ENCODE measurements around the gene NBAS. TPM values are rescaled to one million over a fixed set of nuclear protein-coding genes. Genes with fewer than 3 reads are reported as not detected.

NBAS gene
- total RNA-seq, 1 experiment from 2014 or later, result 36.3 TPM

DNA sequence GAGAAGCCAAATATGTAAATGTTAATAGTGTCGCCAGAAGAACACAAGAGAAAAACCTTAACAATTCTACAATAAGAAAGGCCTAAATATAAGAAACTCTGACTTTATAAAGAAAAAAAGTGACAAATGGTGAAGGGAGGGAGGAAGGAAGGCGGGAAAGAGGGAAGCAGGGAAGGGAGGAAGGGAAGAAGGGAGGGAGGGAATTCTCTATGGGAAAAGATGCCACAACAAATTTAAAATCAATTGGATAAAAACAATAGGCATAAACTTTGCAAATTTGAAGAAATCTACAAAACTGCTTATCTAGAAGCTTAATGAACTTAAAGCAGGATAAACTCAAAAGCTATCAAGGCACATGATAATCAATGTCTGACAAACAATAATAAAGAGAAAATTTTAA lies 16.9 kb downstream of the NBAS start:
- peaks cover 2% of the 10 kb centered on the region; the same call in 1 of the 2 replicates for H3K36me3 ChIP-seq (ENCODE audit: control insufficient read depth, insufficient read depth, low read length)
- H3K9me3 ChIP-seq (ENCODE audit: control insufficient read depth, insufficient read depth, low read depth, low read length), result no peaks in the 10 kb centered on the region
- no peaks in the 10 kb centered on the region for H3K4me1 ChIP-seq (ENCODE audit: control insufficient read depth, insufficient read depth, low read length)
- H3K4me3 ChIP-seq (ENCODE audit: low read depth in 2 of 2, low read length in 2 of 2), result no peak overlapping the region
- no TSS peak for BruUV-seq (replicated peaks)
- no peak overlapping the region for H3K27ac ChIP-seq (ENCODE audit: low read length)
- intact Hi-C loops (cut with micrococcal nuclease; ENCODE audit: unreplicated experiment) (no loop called here), in situ Hi-C loops (cut with HindIII; ENCODE audit: low pct_unique_long_range_greater_than_20kb, low sequenced_read_pairs) (no loop called here)
- no peaks in the 10 kb centered on the region for H3K27me3 ChIP-seq (ENCODE audit: control insufficient read depth, insufficient read depth, low read length)
- ChIA-PET CTCF (no interaction called here), POLR2A (no interaction called here)
- TF ChIP-seq POLR2AphosphoS5 (IDR thresholded peaks at IDR 0.05; ENCODE audit: low read depth, low read length) (no peak), SIN3A (IDR thresholded peaks at IDR 0.05; ENCODE audit: borderline replicate concordance, insufficient read depth, low read depth, low read length) (no peak), TCF7L2 (IDR thresholded peaks at IDR 0.05; ENCODE audit: low read depth, low read length) (no peak)
- TF ChIP-seq, protein P1, sequence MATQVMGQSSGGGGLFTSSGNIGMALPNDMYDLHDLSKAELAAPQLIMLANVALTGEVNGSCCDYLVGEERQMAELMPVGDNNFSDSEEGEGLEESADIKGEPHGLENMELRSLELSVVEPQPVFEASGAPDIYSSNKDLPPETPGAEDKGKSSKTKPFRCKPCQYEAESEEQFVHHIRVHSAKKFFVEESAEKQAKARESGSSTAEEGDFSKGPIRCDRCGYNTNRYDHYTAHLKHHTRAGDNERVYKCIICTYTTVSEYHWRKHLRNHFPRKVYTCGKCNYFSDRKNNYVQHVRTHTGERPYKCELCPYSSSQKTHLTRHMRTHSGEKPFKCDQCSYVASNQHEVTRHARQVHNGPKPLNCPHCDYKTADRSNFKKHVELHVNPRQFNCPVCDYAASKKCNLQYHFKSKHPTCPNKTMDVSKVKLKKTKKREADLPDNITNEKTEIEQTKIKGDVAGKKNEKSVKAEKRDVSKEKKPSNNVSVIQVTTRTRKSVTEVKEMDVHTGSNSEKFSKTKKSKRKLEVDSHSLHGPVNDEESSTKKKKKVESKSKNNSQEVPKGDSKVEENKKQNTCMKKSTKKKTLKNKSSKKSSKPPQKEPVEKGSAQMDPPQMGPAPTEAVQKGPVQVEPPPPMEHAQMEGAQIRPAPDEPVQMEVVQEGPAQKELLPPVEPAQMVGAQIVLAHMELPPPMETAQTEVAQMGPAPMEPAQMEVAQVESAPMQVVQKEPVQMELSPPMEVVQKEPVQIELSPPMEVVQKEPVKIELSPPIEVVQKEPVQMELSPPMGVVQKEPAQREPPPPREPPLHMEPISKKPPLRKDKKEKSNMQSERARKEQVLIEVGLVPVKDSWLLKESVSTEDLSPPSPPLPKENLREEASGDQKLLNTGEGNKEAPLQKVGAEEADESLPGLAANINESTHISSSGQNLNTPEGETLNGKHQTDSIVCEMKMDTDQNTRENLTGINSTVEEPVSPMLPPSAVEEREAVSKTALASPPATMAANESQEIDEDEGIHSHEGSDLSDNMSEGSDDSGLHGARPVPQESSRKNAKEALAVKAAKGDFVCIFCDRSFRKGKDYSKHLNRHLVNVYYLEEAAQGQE (IDR thresholded peaks at IDR 0.05; ENCODE audit: insufficient read depth in 1 of 2, low read depth in 2 of 2, low read length in 1 of 2), result no peak
- TF ChIP-seq, protein P2, sequence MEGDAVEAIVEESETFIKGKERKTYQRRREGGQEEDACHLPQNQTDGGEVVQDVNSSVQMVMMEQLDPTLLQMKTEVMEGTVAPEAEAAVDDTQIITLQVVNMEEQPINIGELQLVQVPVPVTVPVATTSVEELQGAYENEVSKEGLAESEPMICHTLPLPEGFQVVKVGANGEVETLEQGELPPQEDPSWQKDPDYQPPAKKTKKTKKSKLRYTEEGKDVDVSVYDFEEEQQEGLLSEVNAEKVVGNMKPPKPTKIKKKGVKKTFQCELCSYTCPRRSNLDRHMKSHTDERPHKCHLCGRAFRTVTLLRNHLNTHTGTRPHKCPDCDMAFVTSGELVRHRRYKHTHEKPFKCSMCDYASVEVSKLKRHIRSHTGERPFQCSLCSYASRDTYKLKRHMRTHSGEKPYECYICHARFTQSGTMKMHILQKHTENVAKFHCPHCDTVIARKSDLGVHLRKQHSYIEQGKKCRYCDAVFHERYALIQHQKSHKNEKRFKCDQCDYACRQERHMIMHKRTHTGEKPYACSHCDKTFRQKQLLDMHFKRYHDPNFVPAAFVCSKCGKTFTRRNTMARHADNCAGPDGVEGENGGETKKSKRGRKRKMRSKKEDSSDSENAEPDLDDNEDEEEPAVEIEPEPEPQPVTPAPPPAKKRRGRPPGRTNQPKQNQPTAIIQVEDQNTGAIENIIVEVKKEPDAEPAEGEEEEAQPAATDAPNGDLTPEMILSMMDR (IDR thresholded peaks at IDR 0.05), result no peak
- DNase-seq (ENCODE audit: low read depth, low spot score) (no peak), ATAC-seq (no peak)

DNA sequence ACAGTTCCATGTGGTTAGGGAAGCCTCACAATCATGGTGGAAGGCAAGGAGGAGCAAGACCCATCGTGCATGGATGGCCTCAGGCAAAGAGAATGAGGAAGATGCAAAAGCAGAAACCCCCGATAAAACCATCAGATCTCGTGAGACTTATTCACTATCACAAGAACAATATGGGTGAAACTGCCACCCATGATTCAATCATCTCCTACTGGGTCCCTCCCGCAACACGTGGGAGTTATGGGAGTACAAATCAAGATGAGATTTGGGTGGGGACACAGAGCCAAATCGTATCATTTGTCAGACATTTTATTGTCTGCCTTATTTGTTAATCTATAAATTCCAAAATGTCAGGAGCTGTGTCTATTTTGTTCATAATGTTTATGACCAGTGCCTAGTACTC lies 17.6 kb downstream of the NBAS start:
- ATAC-seq (no peak), DNase-seq (ENCODE audit: low read depth, low spot score) (no peak)
- CTCF ChIA-PET, result no interaction called here
- Histone ChIP-seq H3K27ac (ENCODE audit: low read length) (no peak overlapping the region), H3K36me3 (ENCODE audit: control insufficient read depth, insufficient read depth, low read length) (peaks cover 2% of the 10 kb centered on the region; the same call in 1 of the 2 replicates), H3K4me1 (ENCODE audit: control insufficient read depth, insufficient read depth, low read length) (no peaks in the 10 kb centered on the region), H3K4me3 (ENCODE audit: low read depth in 2 of 2, low read length in 2 of 2) (no peak overlapping the region), H3K27me3 (ENCODE audit: control insufficient read depth, insufficient read depth, low read length) (no peaks in the 10 kb centered on the region), H3K9me3 (ENCODE audit: control insufficient read depth, insufficient read depth, low read depth, low read length) (no peaks in the 10 kb centered on the region)
- in situ Hi-C loops (cut with HindIII; ENCODE audit: low pct_unique_long_range_greater_than_20kb, low sequenced_read_pairs), result no loop called here
- intact Hi-C loops (cut with micrococcal nuclease; ENCODE audit: unreplicated experiment), result no loop called here
- BruUV-seq (replicated peaks), result no TSS peak
- TF ChIP-seq SIN3A (IDR thresholded peaks at IDR 0.05; ENCODE audit: borderline replicate concordance, insufficient read depth, low read depth, low read length) (no peak), POLR2AphosphoS5 (IDR thresholded peaks at IDR 0.05; ENCODE audit: low read depth, low read length) (no peak), TCF7L2 (IDR thresholded peaks at IDR 0.05; ENCODE audit: low read depth, low read length) (no peak)
- TF ChIP-seq, protein P1 (IDR thresholded peaks at IDR 0.05; ENCODE audit: insufficient read depth in 1 of 2, low read depth in 2 of 2, low read length in 1 of 2), result no peak
- TF ChIP-seq, protein P2 (IDR thresholded peaks at IDR 0.05), result no peak
- POLR2A ChIA-PET, result no interaction called here

All from Panc1 (cell line).